SU-DHL-6 (cell line): ENCODE data around the gene LYRM7.

Source experiments
- CTCF ChIP-seq: fragments of 200-600 bp; sonication (generic); IDR thresholded peaks from one replicate; pipeline ENCODE4 v1.5.1; 2017; ENCODE audit warnings: antibody characterized with exemption, mild to moderate bottlenecking, low read length, moderate library complexity; ENCODE audit not compliant: insufficient read depth, poor library complexity, severe bottlenecking
- EZH2phosphoT487 ChIP-seq: fragments of 200-600 bp; sonication (generic), shearing (Covaris generic); conservative IDR thresholded peaks from 2 replicates; pipeline ENCODE4 v1.6.1; 2018; ENCODE audit warnings: mild to moderate bottlenecking, antibody characterized with exemption, low read length, moderate library complexity, mixed read lengths

DNA sequence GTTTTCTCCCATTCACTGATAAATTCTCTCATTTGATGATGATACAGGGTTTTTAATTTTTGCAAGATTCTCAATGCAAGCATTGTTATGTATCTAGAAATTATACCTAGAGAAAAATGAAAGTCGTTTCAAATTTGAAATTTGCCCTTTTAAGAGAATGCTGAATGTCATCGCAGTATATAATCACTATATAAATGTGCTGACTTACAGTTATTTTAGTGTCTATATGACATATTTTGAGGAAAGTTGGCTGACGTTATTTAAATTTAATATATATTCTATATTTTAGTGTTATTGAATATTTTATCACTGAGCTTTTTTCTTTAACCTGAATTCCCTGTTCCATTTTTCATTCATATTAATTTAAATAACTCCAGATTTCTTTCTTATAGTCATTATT lies 29.8 kb downstream of the LYRM7 start:
- no peak for TF ChIP-seq CTCF
- no peak for TF ChIP-seq EZH2phosphoT487
